K562 (cell line): ENCODE data around the gene CCL11. TPM values are rescaled to one million over a fixed set of nuclear protein-coding genes. Genes with fewer than 3 reads are reported as not detected.

Experiments
- ATAC-seq: fragments of 200-7000 bp; cut with Tn5 transposase; 3 replicates; pipeline ENCODE4 v1.9.1; 2020; ENCODE audit warnings: moderate library complexity
- BruUV-seq: library from RNA; stranded (reverse); fragments of 400-500 nt; replicated peaks from 2 replicates; lab custom pipeline; 2021; lab: Mats Ljungman, UMichigan
- CTCF ChIA-PET: fragments of 300-600 bp; formaldehyde crosslinking; extraction: SDS; loops from one replicate; lab custom pipeline; 2021; ENCODE audit warnings: low intra/inter-chr PET ratio; lab: Yijun Ruan, JAX
- POLR2A ChIA-PET: fragments of 300-600, 350-650 bp; sonication (Branson Sonifier 250); formaldehyde crosslinking; extraction: SDS; loops from one replicate; lab custom pipeline; 2021; ENCODE audit warnings: antibody characterized with exemption, inconsistent platforms; lab: Yijun Ruan, JAX
- DNase-seq, 4 experiments: peaks; one replicate each; pipeline versions ENCODE4 v3.0.0 to v3.0.0-alpha.2; 2011 to 2018; ENCODE audit warnings: low spot score in 3 of 4, mixed read lengths in 3 of 4; ENCODE audit errors: extremely low read depth in 1 of 4
- FAIRE-seq: peaks from 2 replicates; lab custom pipeline; 2011; peaks lifted over from hg19 to GRCh38; lab: Jason Lieb, UNC
- H2AFZ ChIP-seq: 2 replicates; pipeline ENCODE4 v1.6.0; 2011; ENCODE audit warnings: low read depth, low read length, control low read depth, inconsistent platforms
- H3K27ac ChIP-seq: fragments of 200-600 bp; 3 replicates; pipeline ENCODE4 v1.8.0; 2011; ENCODE audit warnings: low read depth, mild to moderate bottlenecking, control low read depth, inconsistent platforms, low read length, moderate library complexity, mixed read lengths; ENCODE audit errors: extremely low read depth
- H3K27me3 ChIP-seq, 2 experiments: fragments of 300-600 bp in 1 of 2; 2 replicates in 1 of 2; 3 replicates in 1 of 2; pipeline versions ENCODE4 v1.6.0 to v1.8.0; 2011; ENCODE audit warnings: inconsistent platforms in 2 of 2, low read length in 2 of 2, mild to moderate bottlenecking in 1 of 2, mixed read lengths in 1 of 2, moderate library complexity in 1 of 2; ENCODE audit not compliant: control insufficient read depth in 2 of 2, insufficient read depth in 2 of 2
- H3K36me3 ChIP-seq: fragments of 300-600 bp; 3 replicates; pipeline ENCODE4 v1.8.0; 2011; ENCODE audit warnings: mild to moderate bottlenecking, low read length, inconsistent platforms; ENCODE audit not compliant: control insufficient read depth, insufficient read depth
- H3K4me1 ChIP-seq, 2 experiments: fragments of 200-600 bp in 1 of 2; replicated peaks in 1 of 2; 2 replicates in 1 of 2; 3 replicates in 1 of 2; pipeline versions ENCODE4 v1.5.1 to v1.8.0; 2011; ENCODE audit warnings: inconsistent platforms in 2 of 2, low read length in 2 of 2, mild to moderate bottlenecking in 1 of 2, mixed read lengths in 1 of 2, moderate library complexity in 1 of 2; ENCODE audit not compliant: control insufficient read depth in 2 of 2, insufficient read depth in 2 of 2
- H3K4me2 ChIP-seq: 2 replicates; pipeline ENCODE4 v1.6.1; 2011; ENCODE audit warnings: low read length, control low read depth, inconsistent platforms, mixed read lengths; ENCODE audit not compliant: insufficient read depth
- H3K4me3 ChIP-seq: fragments of 200-600 bp; sonication (generic), shearing (Covaris generic); 2 replicates; pipeline ENCODE4 v1.5.1; 2016; ENCODE audit warnings: control low read depth, inconsistent platforms
- H3K79me2 ChIP-seq: fragments of 200-600 bp; 3 replicates; pipeline ENCODE4 v1.8.0; 2011; ENCODE audit warnings: low read length, inconsistent platforms; ENCODE audit not compliant: control insufficient read depth, insufficient read depth
- H3K9ac ChIP-seq, 2 experiments: 2 replicates each; pipeline versions ENCODE4 v1.6.0 to v1.6.1; 2011; ENCODE audit warnings: low read depth in 2 of 2, low read length in 2 of 2, control low read depth in 1 of 2, inconsistent platforms in 1 of 2, mild to moderate bottlenecking in 1 of 2, mixed read lengths in 1 of 2; ENCODE audit not compliant: insufficient read depth in 1 of 2
- H3K9me1 ChIP-seq: one replicate; pipeline ENCODE4 v1.6.0; 2011; ENCODE audit warnings: inconsistent platforms, mild to moderate bottlenecking, low read length, moderate library complexity; ENCODE audit not compliant: control insufficient read depth, insufficient read depth
- H3K9me3 ChIP-seq: replicated peaks from 2 replicates; pipeline ENCODE4 v1.5.1; 2011; ENCODE audit warnings: low read depth, low read length, inconsistent platforms; ENCODE audit not compliant: control insufficient read depth, insufficient read depth
- H4K20me1 ChIP-seq: replicated peaks from 2 replicates; pipeline ENCODE4 v1.6.1; 2011; ENCODE audit warnings: low read length, inconsistent platforms, mixed read lengths; ENCODE audit not compliant: control insufficient read depth, insufficient read depth
- ADNP ChIP-seq: fragments of 200-800 bp; sonication (Bioruptor generic); IDR thresholded peaks from 2 replicates; pipeline ENCODE4 v1.6.1; 2016; ENCODE audit warnings: missing genetic modification characterization, missing compliant biosample characterization
- ARHGAP35 ChIP-seq: fragments of 450-650 bp; IDR thresholded peaks from 2 replicates; pipeline ENCODE4 v1.6.1; 2018; ENCODE audit not compliant: partially characterized antibody
- CBFB ChIP-seq: sonication (generic); formaldehyde crosslinking; IDR thresholded peaks from 2 replicates; pipeline ENCODE4 v1.4.0; 2020; ENCODE audit warnings: mild to moderate bottlenecking, missing genetic modification reagents
- CREB1 ChIP-seq, 2 experiments: sonication (generic) in 1 of 2; formaldehyde crosslinking in 1 of 2; IDR thresholded peaks; 2 replicates each; pipeline versions ENCODE4 v1.6.1 to v1.8.0; 2012 to 2022; ENCODE audit warnings: inconsistent platforms in 1 of 2, mild to moderate bottlenecking in 1 of 2, missing genetic modification reagents in 1 of 2, moderate library complexity in 1 of 2
- CXXC5 ChIP-seq: fragments of 250-450 bp; sonication (Bioruptor Pico); IDR thresholded peaks from 2 replicates; pipeline ENCODE4 v1.8.0; 2022; ENCODE audit warnings: inconsistent platforms, mild to moderate bottlenecking, moderate library complexity
- FOXJ3 ChIP-seq: sonication (generic); formaldehyde crosslinking; IDR thresholded peaks from 2 replicates; pipeline ENCODE4 v1.4.0; 2020; ENCODE audit warnings: mild to moderate bottlenecking, missing genetic modification reagents
- MAFG ChIP-seq: fragments of 450-650 bp; conservative IDR thresholded peaks from 2 replicates; pipeline ENCODE4 v1.6.1; 2016; ENCODE audit warnings: missing genetic modification characterization, missing compliant biosample characterization
- MCM3 ChIP-seq: fragments of 450-650 bp; IDR thresholded peaks from 2 replicates; pipeline ENCODE4 v1.6.1; 2016
- SAFB ChIP-seq: fragments of 200-400 bp; formaldehyde crosslinking; IDR thresholded peaks from 2 replicates; pipeline ENCODE4 v1.6.1; 2017; ENCODE audit warnings: low read depth, low read length, borderline replicate concordance
- TEAD2 ChIP-seq: fragments of 450-650 bp; IDR thresholded peaks from 2 replicates; pipeline ENCODE4 v1.6.1; 2016; ENCODE audit warnings: missing genetic modification characterization, control low read depth, missing compliant biosample characterization
- ZNF445 ChIP-seq: fragments of 250-450 bp; sonication (Bioruptor Pico); IDR thresholded peaks from 2 replicates; pipeline ENCODE4 v1.4.0; 2020; ENCODE audit warnings: low read depth, mild to moderate bottlenecking, moderate library complexity
- ZNF551 ChIP-seq: fragments of 250-450 bp; sonication (Bioruptor Pico); IDR thresholded peaks from 2 replicates; pipeline ENCODE4 v1.5.0; 2021; ENCODE audit warnings: mild to moderate bottlenecking, moderate library complexity
- WGBS: fragments of 100-300 bp; shearing (Covaris generic); methylation state at CpG from one replicate; pipeline ENCODE4 v1.1.6; 2016; ENCODE audit warnings: low coverage, mixed read lengths; ENCODE audit not compliant: insufficient coverage; ENCODE audit errors: missing lambda C conversion rate; 5-methylcytosine and 5-hydroxymethylcytosine counted together
- in situ Hi-C: fragments of 300-500 bp; cut with MboI; formaldehyde crosslinking; loops from 4 replicates; pipeline ENCODE4 v1.15.0; 2018; ENCODE audit warnings: inconsistent platforms, mixed read lengths
- intact Hi-C: fragments of 100-400 bp; cut with micrococcal nuclease; formaldehyde crosslinking; loops from 2 replicates; pipeline ENCODE4 v1.14.2; 2022
- polyA plus RNA-seq, 8 experiments: library from polyadenylated mRNA; depleted of rRNA in 4 of 8; stranded (reverse) in 5 of 8; unstranded in 3 of 8; fragments of >200 nt; fragmentation: Nextera tagmentation in 2 of 8; fragmentation: Illumina TruSeq in 1 of 8; extraction: Ambion mirVana in 2 of 8; extraction: Trizol in 1 of 8; gene quantifications; 2 replicates each; pipeline versions ENCODE4 v1.2.1 to v1.2.3, GENCODE V29; 2011 to 2014; ENCODE audit warnings: inconsistent platforms in 1 of 8, missing spikeins in 1 of 8
- total RNA-seq, 7 experiments: library from RNA; depleted of rRNA in 6 of 7; stranded (reverse); fragments of >200 nt in 6 of 7; fragmentation: Illumina TruSeq in 2 of 7; extraction: Trizol in 2 of 7; gene quantifications; 2 replicates each; pipeline versions ENCODE4 v1.2.1 to v1.2.3, GENCODE V29; 2011 to 2021; ENCODE audit warnings: low replicate concordance in 1 of 7

The CCL11 gene
- total and polyA plus RNA-seq, 9 of the 15 experiments (the other 6 are each of a cell fraction or from before 2014, with no cell fraction given): not detected

GRCh38 chr17:34265711-34266110 lies 19.8 kb upstream of the CCL11 start (continued):
- TF ChIP-seq CXXC5 (no peak), SAFB (no peak), TEAD2 (tag) (no peak), FOXJ3 (no peak), MCM3 (no peak), ZNF551 (no peak), MAFG (tag) (no peak), ZNF445 (CRISPR knock-in tag) (no peak)

- WGBS: 0% methylated on average over 1 of the region's 1 CpG
- Histone ChIP-seq H3K9me3 (no peaks in the 10 kb centered on the region), H3K4me3 (no peak within 1 kb of the TSS), H3K27me3 (no peaks in the 10 kb centered on the region), H3K27ac (no peak within 1 kb of the TSS), H3K4me1 (no peaks in the 10 kb centered on the region), H3K9me1 (no peaks in the 10 kb centered on the region), H2AFZ (no peak within 1 kb of the TSS), H3K36me3 (no peaks in the 10 kb centered on the region), H4K20me1 (no peaks in the 10 kb centered on the region), H3K9ac (no peak within 1 kb of the TSS), H3K79me2 (no peaks in the 10 kb centered on the region), H3K4me2 (no peak within 1 kb of the TSS)
- intact Hi-C loops: no loop called here
- POLR2A ChIA-PET: no interaction called here
- DNase-seq (no peak), ATAC-seq (no peak), FAIRE-seq (no peak)
- BruUV-seq: no TSS peak
- CTCF ChIA-PET: no interaction called here
- in situ Hi-C loops: no loop called here
- no peak for TF ChIP-seq CBFB (CRISPR knock-in tag)
- no peak for TF ChIP-seq ADNP (tag)
- no peak for TF ChIP-seq ARHGAP35
- no peak for TF ChIP-seq CREB1 (IDR thresholded peaks at IDR 0.05)
- no peak for TF ChIP-seq CREB1 (CRISPR knock-in tag; IDR thresholded peaks at IDR 0.05)
These were observed 15.6 kb upstream of the CCL11 start, which contains the start of gene CCL7 for GRCh38 chr17:34269969-34270368. TSS of gene CCL7 (plus strand) at chr17:34270221. CDS start at chr17:34270291, 70 bp downstream.
